GM23338 (cell line): ENCODE measurements around the gene ANO4. TPM values are rescaled to one million over a fixed set of nuclear protein-coding genes. Genes with fewer than 3 reads are reported as not detected.

Source experiments
- ATAC-seq: fragments of 200-7000 bp; cut with Tn5 transposase; 3 replicates; pipeline ENCODE4 v1.9.1; 2020
- DNase-seq: peaks from one replicate; pipeline ENCODE4 v3.0.0-alpha.2; 2015; ENCODE audit warnings: low spot score
- H2AFZ ChIP-seq: fragments of 200-600 bp; sonication (generic); 2 replicates; pipeline ENCODE4 v1.8.0; 2016; ENCODE audit warnings: antibody characterized with exemption, mild to moderate bottlenecking, moderate library complexity
- H3F3A ChIP-seq: fragments of 200-600 bp; sonication (generic); replicated peaks from 2 replicates; pipeline ENCODE4 v1.8.0; 2017; ENCODE audit warnings: antibody characterized with exemption, mixed run types, low read depth
- H3K27ac ChIP-seq: fragments of 200-600 bp; sonication (generic); 2 replicates; pipeline ENCODE4 v1.6.1; 2016; ENCODE audit warnings: low read depth
- H3K27me3 ChIP-seq: fragments of 200-600 bp; sonication (generic); 2 replicates; pipeline ENCODE4 v1.8.0; 2016; ENCODE audit warnings: mild to moderate bottlenecking, mixed run types, moderate library complexity; ENCODE audit not compliant: insufficient read depth
- H3K36me3 ChIP-seq: fragments of 200-600 bp; sonication (generic); 2 replicates; pipeline ENCODE4 v1.8.0; 2016; ENCODE audit warnings: mild to moderate bottlenecking; ENCODE audit not compliant: insufficient read depth
- H3K4me1 ChIP-seq: fragments of 200-600 bp; sonication (generic); 2 replicates; pipeline ENCODE4 v1.8.0; 2016; ENCODE audit warnings: mild to moderate bottlenecking, moderate library complexity; ENCODE audit not compliant: insufficient read depth
- H3K4me2 ChIP-seq: fragments of 200-600 bp; sonication (generic); 2 replicates; pipeline ENCODE4 v1.7.1; 2017; ENCODE audit warnings: mixed run types
- H3K4me3 ChIP-seq: fragments of 200-600 bp; sonication (generic); 2 replicates; pipeline ENCODE4 v1.6.1; 2016; ENCODE audit warnings: mixed run types
- H3K79me2 ChIP-seq: fragments of 200-600 bp; sonication (generic); replicated peaks from 2 replicates; pipeline ENCODE4 v1.8.0; 2017; ENCODE audit warnings: mild to moderate bottlenecking; ENCODE audit not compliant: insufficient read depth
- H3K9me2 ChIP-seq: fragments of 200-600 bp; sonication (generic); 2 replicates; pipeline ENCODE4 v1.8.0; 2017; ENCODE audit not compliant: insufficient read depth
- H4K20me1 ChIP-seq: fragments of 200-600 bp; sonication (generic); replicated peaks from 2 replicates; pipeline ENCODE4 v1.8.0; 2017; ENCODE audit warnings: mild to moderate bottlenecking; ENCODE audit not compliant: insufficient read depth
- H3K27ac Mint-ChIP-seq: 2 replicates; pipeline ENCODE4 v1.8.0; 2020; ENCODE audit warnings: inconsistent platforms, mild to moderate bottlenecking, moderate library complexity, mixed read lengths
- H3K27me3 Mint-ChIP-seq: 3 replicates; pipeline ENCODE4 v1.8.0; 2022; ENCODE audit warnings: low read depth, mild to moderate bottlenecking, moderate library complexity, mixed read lengths, inconsistent platforms; ENCODE audit not compliant: insufficient read depth, poor library complexity
- H3K36me3 Mint-ChIP-seq: 3 replicates; pipeline ENCODE4 v1.8.0; 2021; ENCODE audit warnings: low read depth, mild to moderate bottlenecking, inconsistent platforms, moderate library complexity, mixed read lengths
- H3K4me1 Mint-ChIP-seq: 3 replicates; pipeline ENCODE4 v1.8.0; 2020; ENCODE audit warnings: mild to moderate bottlenecking, inconsistent platforms, mixed read lengths
- H3K4me3 Mint-ChIP-seq: 3 replicates; pipeline ENCODE4 v1.8.0; 2021; ENCODE audit warnings: moderate library complexity, mild to moderate bottlenecking, inconsistent platforms, mixed read lengths
- H3K9me3 Mint-ChIP-seq: 3 replicates; pipeline ENCODE4 v1.8.0; 2020; ENCODE audit warnings: moderate library complexity, mild to moderate bottlenecking, inconsistent platforms, mixed read lengths
- CREB1 ChIP-seq: fragments of 250-450 bp; sonication (Bioruptor Pico); IDR thresholded peaks from 2 replicates; pipeline ENCODE4 v1.5.0; 2020; ENCODE audit warnings: low read depth, mild to moderate bottlenecking, moderate library complexity
- CTCF ChIP-seq, 2 experiments: fragments of 200-600 bp in 1 of 2; sonication (generic) in 1 of 2; conservative IDR thresholded peaks; 2 replicates each; pipeline versions ENCODE4 v1.5.1 to v1.6.1; 2016 to 2017; ENCODE audit warnings: antibody characterized with exemption in 2 of 2, low read depth in 2 of 2, mild to moderate bottlenecking in 2 of 2, moderate library complexity in 1 of 2
- ETS1 ChIP-seq: IDR thresholded peaks from 2 replicates; pipeline ENCODE4 v1.6.1; 2016; ENCODE audit warnings: antibody characterized with exemption
- EZH2 ChIP-seq: fragments of 200-600 bp; sonication (generic); IDR thresholded peaks from one replicate; pipeline ENCODE4 v1.8.0; 2017; ENCODE audit warnings: antibody characterized with exemption, mild to moderate bottlenecking, low read depth; ENCODE audit not compliant: unreplicated experiment
- EZH2phosphoT487 ChIP-seq: fragments of 200-600 bp; sonication (generic); IDR thresholded peaks from one replicate; pipeline ENCODE4 v1.8.1; 2018; ENCODE audit warnings: antibody characterized with exemption; ENCODE audit not compliant: unreplicated experiment
- JUNB ChIP-seq: IDR thresholded peaks from one replicate; pipeline ENCODE4 v1.6.1; 2016; ENCODE audit warnings: antibody characterized with exemption; ENCODE audit not compliant: unreplicated experiment
- NANOG ChIP-seq: IDR thresholded peaks from 2 replicates; pipeline ENCODE4 v1.6.1; 2016; ENCODE audit warnings: antibody characterized with exemption, borderline replicate concordance
- POLR2AphosphoS5 ChIP-seq: IDR thresholded peaks from 2 replicates; pipeline ENCODE4 v1.6.1; 2016; ENCODE audit warnings: antibody characterized with exemption, low read depth
- REST ChIP-seq: IDR thresholded peaks from one replicate; pipeline ENCODE4 v1.6.1; 2018; ENCODE audit warnings: antibody characterized with exemption; ENCODE audit not compliant: unreplicated experiment
- STAT1 ChIP-seq: IDR thresholded peaks from one replicate; pipeline ENCODE4 v1.6.1; 2016; ENCODE audit warnings: antibody characterized with exemption; ENCODE audit not compliant: unreplicated experiment
- ZNF114 ChIP-seq: fragments of 250-450 bp; sonication (Bioruptor Pico); IDR thresholded peaks from 2 replicates; pipeline ENCODE4 v1.5.0; 2020; ENCODE audit warnings: mild to moderate bottlenecking, moderate library complexity
- ZNF331 ChIP-seq: fragments of 250-450 bp; sonication (Bioruptor Pico); IDR thresholded peaks from 2 replicates; pipeline ENCODE4 v1.5.0; 2020; ENCODE audit warnings: low read depth, mild to moderate bottlenecking, moderate library complexity
- ZNF462 ChIP-seq: fragments of 250-450 bp; sonication (Bioruptor Pico); IDR thresholded peaks from 2 replicates; pipeline ENCODE4 v1.5.0; 2020; ENCODE audit warnings: mild to moderate bottlenecking, moderate library complexity
- polyA plus RNA-seq: library from polyadenylated mRNA; unstranded; fragments of >200 nt; fragmentation: Nextera tagmentation; extraction: Ambion mirVana; gene quantifications from 2 replicates; pipeline ENCODE4 v1.2.1, GENCODE V29; 2016
- total RNA-seq: library from RNA; depleted of rRNA; stranded (reverse); fragments of >200 nt; shearing (Covaris generic); gene quantifications from 2 replicates; pipeline ENCODE4 v1.2.3, GENCODE V29; 2014

The ANO4 gene
- total and polyA plus RNA-seq, 2 experiments from 2014 or later, result 1.7 to 8.7 TPM

- no peaks in the 10 kb centered on the region for H3K9me2 ChIP-seq
- H3K27ac ChIP-seq, result no peak overlapping the region
- no peaks in the 10 kb centered on the region for H3K36me3 Mint-ChIP-seq
- H3K9me3 Mint-ChIP-seq, result no peaks in the 10 kb centered on the region
- H3K4me1 Mint-ChIP-seq, result peaks cover 13% of the 10 kb centered on the region
- no peak overlapping the region for H3K4me3 Mint-ChIP-seq
- H3K27ac Mint-ChIP-seq, result no peak overlapping the region
- H3K27me3 ChIP-seq, result no peaks in the 10 kb centered on the region
- no peaks in the 10 kb centered on the region for H4K20me1 ChIP-seq
- no peak for TF ChIP-seq ZNF114 (CRISPR knock-in tag)
- no peak for TF ChIP-seq EZH2phosphoT487
- no peak for TF ChIP-seq CREB1 (CRISPR knock-in tag)
- no peak for TF ChIP-seq CTCF (conservative IDR thresholded peaks at IDR 0.05; ENCODE audit: low read depth in 2 of 2)
- no peak for TF ChIP-seq STAT1
- no peak for TF ChIP-seq REST
- TF ChIP-seq NANOG, result no peak
- TF ChIP-seq POLR2AphosphoS5, result no peak
- no peak for TF ChIP-seq ZNF331 (CRISPR knock-in tag)
- no peak for TF ChIP-seq EZH2
- no peak for TF ChIP-seq ETS1
- no peak for TF ChIP-seq JUNB
- TF ChIP-seq ZNF462, result no peak
- H3K36me3 ChIP-seq, result no peaks in the 10 kb centered on the region
- H3F3A ChIP-seq, result no peaks in the 10 kb centered on the region
- H3K27me3 Mint-ChIP-seq, result no peaks in the 10 kb centered on the region
- DNase-seq (no peak), ATAC-seq (no peak)
- no peak overlapping the region for H3K4me3 ChIP-seq
- H2AFZ ChIP-seq, result no peak overlapping the region
- H3K79me2 ChIP-seq, result no peaks in the 10 kb centered on the region
- peaks cover 13% of the 10 kb centered on the region; the same call in 1 of the 2 replicates for H3K4me1 ChIP-seq
- no peak overlapping the region for H3K4me2 ChIP-seq
These were observed 25.7 kb downstream of the ANO4 start for GRCh38 chr12:100820314-100820713.
